NB4 (cell line): Measurements from ENCODE around the gene ZNF135.

Experiments
- CTCF ChIP-seq: IDR thresholded peaks from one replicate; pipeline ENCODE4 v1.5.1; 2012; ENCODE audit warnings: low read depth, low read length
- MYC ChIP-seq: IDR thresholded peaks from 2 replicates; pipeline ENCODE4 v1.6.1; 2011; ENCODE audit warnings: low read depth, low read length
- POLR2A ChIP-seq: IDR thresholded peaks from 2 replicates; pipeline ENCODE4 v1.6.1; 2011; ENCODE audit warnings: mild to moderate bottlenecking; ENCODE audit not compliant: insufficient read length; ENCODE audit errors: extremely low read depth

DNA sequence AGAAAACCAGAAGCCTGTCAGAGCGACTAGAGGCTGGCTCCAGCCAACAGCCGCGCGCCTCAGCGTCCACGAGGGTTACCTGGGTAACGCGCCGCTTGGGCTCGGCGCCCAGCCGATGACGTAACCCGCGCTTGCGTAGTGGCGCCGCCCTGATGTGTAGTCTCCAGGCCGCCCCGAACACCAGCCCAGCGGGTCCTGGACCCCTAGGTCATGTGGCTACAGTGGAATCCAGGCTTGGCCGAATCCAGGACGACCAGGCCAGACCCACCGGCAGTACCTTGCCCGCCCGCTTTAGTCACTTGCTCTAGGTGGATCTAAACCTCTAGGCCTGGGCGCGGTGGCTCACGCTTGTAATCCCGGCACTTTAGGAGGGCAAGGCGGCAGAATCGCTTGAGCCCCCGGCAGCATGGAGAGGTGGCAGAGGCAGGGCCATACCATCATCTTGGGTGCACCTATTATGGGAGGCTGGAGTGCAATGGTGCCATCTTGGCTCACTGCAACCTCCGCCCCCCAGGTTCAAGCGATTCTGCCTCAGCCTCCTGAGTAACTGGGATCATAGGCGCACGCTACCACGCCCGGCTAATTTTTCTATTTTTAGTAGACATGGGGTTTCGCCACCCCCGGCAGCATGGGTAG lies 49.3 kb upstream of the ZNF135 start:
- no peak for TF ChIP-seq CTCF
- TF ChIP-seq POLR2A = no peak
- no peak for TF ChIP-seq MYC
